ENCODE results near the gene EEF1E1.

GRCh38 chr6:8043221-8043620 is 59.1 kb downstream of the EEF1E1 start:
- TF ChIP-seq, protein P1, sequence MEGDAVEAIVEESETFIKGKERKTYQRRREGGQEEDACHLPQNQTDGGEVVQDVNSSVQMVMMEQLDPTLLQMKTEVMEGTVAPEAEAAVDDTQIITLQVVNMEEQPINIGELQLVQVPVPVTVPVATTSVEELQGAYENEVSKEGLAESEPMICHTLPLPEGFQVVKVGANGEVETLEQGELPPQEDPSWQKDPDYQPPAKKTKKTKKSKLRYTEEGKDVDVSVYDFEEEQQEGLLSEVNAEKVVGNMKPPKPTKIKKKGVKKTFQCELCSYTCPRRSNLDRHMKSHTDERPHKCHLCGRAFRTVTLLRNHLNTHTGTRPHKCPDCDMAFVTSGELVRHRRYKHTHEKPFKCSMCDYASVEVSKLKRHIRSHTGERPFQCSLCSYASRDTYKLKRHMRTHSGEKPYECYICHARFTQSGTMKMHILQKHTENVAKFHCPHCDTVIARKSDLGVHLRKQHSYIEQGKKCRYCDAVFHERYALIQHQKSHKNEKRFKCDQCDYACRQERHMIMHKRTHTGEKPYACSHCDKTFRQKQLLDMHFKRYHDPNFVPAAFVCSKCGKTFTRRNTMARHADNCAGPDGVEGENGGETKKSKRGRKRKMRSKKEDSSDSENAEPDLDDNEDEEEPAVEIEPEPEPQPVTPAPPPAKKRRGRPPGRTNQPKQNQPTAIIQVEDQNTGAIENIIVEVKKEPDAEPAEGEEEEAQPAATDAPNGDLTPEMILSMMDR (IDR thresholded peaks at IDR 0.05): no peak
- TF ChIP-seq POLR2A (IDR thresholded peaks at IDR 0.05): no peak
